ENCODE measurements around the gene GRK5.

DNA sequence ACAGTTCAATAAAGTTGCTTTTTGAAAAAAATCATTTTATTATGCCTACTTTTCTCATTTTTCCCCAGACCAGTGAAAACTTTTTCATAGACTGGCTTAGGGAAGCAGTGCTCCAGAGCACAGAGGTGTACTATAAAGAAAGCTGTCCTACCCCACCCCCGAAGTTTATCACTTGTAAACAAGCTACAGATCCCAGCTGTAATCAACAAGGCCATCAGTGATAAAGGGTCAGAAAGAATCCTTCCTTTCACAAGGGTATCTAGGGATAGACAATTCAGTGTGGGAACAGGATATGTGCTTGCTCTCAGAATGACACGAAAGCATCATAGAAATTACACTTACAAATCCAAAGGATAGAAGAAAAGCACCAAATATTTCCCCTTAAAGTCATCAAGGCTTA is 33.3 kb upstream of the GRK5 start:
- TF ChIP-seq, protein P1, sequence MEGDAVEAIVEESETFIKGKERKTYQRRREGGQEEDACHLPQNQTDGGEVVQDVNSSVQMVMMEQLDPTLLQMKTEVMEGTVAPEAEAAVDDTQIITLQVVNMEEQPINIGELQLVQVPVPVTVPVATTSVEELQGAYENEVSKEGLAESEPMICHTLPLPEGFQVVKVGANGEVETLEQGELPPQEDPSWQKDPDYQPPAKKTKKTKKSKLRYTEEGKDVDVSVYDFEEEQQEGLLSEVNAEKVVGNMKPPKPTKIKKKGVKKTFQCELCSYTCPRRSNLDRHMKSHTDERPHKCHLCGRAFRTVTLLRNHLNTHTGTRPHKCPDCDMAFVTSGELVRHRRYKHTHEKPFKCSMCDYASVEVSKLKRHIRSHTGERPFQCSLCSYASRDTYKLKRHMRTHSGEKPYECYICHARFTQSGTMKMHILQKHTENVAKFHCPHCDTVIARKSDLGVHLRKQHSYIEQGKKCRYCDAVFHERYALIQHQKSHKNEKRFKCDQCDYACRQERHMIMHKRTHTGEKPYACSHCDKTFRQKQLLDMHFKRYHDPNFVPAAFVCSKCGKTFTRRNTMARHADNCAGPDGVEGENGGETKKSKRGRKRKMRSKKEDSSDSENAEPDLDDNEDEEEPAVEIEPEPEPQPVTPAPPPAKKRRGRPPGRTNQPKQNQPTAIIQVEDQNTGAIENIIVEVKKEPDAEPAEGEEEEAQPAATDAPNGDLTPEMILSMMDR (conservative IDR thresholded peaks at IDR 0.05; ENCODE audit: low read depth, low read length), result no peak
- TF ChIP-seq EZH2 (IDR thresholded peaks at IDR 0.05; ENCODE audit: low read length, unreplicated experiment), result no peak
- no peak for TF ChIP-seq EZH2phosphoT487 (IDR thresholded peaks at IDR 0.05; ENCODE audit: borderline replicate concordance, low read length)
